A549 treated with Hydrocortisone at 1 μM for 4 hours (cell line): ENCODE data around the gene MGST1. TPM values are rescaled to one million over a fixed set of nuclear protein-coding genes. Genes with fewer than 3 reads are reported as not detected.

Source experiments
- total RNA-seq: library from RNA; stranded (reverse); fragments of 200-300 nt; extraction: Qiagen RNA extraction; gene quantifications from 5 replicates; pipeline ENCODE4 v1.2.3, GENCODE V29; 2022

MGST1 gene
- total RNA-seq: 754 to 809 TPM (median 790 TPM) in 5 replicates

DNA sequence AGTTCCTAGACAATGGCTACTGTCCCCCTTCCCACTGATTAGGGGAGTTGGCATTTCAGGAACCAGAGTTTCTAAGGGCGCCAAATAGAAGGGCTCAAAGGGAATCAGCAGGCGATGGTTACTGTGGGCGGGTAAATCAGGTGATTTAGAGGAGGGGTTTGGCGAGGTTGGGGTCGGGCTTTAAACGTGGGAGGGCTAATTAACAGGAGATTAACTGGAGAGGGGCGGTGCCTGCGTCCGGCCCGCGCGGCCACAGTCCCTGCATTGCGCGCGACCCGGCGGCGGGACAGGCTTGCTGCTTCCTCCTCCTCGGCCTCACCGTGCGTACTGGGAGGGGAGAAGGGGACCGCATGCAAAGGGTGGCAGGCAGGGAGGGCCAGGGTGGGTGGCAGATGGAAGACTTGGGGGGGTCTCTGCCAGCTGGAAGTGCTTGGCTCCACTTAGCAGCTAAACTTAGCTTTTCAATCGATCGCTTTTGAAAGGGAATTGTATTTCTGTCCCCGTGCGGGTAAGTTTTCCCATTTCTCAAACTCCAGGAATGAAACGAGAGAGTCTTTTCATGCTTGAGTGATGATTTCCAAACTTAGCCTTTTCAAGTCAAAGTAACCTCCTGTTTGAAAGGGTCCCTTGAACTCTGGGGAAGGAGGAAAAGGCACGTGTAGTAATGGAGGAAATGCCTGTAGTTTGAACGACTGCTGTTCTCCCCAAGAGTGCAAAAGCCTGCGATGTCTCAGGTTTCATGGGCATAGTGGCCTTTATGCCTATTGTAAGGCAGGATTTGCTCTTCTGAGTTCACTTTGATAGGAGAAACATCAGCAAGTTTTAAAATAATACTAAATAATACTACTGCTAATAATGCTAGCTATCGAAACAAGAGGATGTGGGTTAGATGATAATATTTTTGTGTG is at the start of gene MGST1:
Gene MGST1 (plus strand): TSS at position 255 of the 908 bp plus-strand sequence. CDS start 6,608 bp downstream, outside the sequence.

Other genes with a start within 250 kb of the MGST1 start
- not detected in 5 replicates for gene SLC15A5, start 70.0 kb upstream of the MGST1 start, total RNA-seq